IPS-18c (cell line): ENCODE results near the gene NOVA1.
"Not testable (repeated sequence)": the region's sequence is repeated elsewhere in the genome, so short reads cannot be mapped to it uniquely, and the experiment has no call there.

Experiments
- H3K4me3 ChIP-seq: 2 replicates; pipeline ENCODE4 v1.7.0; 2013; ENCODE audit warnings: low read depth, mild to moderate bottlenecking, low read length, moderate library complexity; ENCODE audit not compliant: insufficient read depth
- H3K9me3 ChIP-seq: one replicate; pipeline ENCODE4 v1.6.1; 2013; ENCODE audit warnings: mild to moderate bottlenecking, low read length, moderate library complexity; ENCODE audit not compliant: control insufficient read depth, insufficient read depth

The NOVA1 gene, protein sequence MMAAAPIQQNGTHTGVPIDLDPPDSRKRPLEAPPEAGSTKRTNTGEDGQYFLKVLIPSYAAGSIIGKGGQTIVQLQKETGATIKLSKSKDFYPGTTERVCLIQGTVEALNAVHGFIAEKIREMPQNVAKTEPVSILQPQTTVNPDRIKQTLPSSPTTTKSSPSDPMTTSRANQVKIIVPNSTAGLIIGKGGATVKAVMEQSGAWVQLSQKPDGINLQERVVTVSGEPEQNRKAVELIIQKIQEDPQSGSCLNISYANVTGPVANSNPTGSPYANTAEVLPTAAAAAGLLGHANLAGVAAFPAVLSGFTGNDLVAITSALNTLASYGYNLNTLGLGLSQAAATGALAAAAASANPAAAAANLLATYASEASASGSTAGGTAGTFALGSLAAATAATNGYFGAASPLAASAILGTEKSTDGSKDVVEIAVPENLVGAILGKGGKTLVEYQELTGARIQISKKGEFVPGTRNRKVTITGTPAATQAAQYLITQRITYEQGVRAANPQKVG

DNA sequence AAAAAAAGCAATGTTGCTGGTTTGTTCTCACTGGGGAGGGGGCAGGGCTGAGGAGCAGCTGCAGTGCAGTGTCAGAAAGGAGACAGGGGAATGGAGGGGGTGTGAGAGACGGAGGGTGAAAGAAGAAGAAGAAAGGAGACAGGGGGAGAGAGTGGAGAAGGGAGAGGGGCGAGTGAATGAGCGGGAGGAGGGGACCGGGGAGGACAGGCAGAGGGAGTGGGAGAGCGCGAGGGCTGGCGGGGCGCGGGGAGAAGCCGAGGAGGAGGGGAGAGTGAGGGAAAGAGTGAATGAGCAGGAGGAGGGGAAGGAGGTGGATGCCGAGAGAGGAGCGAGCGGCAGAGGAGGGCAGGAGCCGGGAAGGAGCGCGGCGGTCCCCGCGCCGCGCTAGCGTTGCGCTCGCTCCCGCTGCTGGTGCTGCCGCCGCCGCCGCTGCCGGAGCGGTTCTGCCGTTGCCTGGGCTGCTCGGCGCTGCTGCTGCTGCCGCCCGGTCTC is at the start of gene NOVA1:
NOVA1 (minus strand) TSS at position 445 of the 492 bp plus-strand sequence. CDS start 597 bp downstream, outside the sequence.
- Histone ChIP-seq H3K4me3 (peak within 1 kb of the TSS; percentile 74), H3K9me3 (peaks cover 2% of the 10 kb centered on the region)

GRCh38 chr14:26645057-26645456 is 47.2 kb upstream of the NOVA1 start:
- not testable (repeated sequence) for H3K9me3 ChIP-seq, H3K4me3 ChIP-seq

DNA sequence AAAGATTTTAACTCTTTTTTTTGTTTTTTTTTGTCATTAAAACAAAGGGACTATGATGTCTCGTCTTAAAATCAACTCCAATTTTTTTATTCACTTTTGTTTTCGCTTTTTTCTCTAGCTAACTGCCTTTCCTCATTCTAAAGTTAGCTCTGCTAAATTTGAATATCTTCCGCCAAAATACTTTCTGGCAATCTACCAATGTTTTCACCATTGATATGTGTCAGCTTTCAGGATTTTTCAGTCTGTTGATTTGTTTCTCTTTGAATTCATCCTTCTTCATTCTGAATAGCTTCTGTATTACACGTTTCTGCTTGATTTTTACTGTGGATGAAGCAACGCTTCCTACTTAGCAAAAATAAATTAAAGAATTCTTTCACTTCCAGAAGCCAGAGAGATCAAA is 38.7 kb upstream of the NOVA1 start:
- H3K4me3 ChIP-seq: no peak overlapping the region
- no peaks in the 10 kb centered on the region for H3K9me3 ChIP-seq

- not testable (repeated sequence) for H3K4me3 ChIP-seq, H3K9me3 ChIP-seq
Measured at GRCh38 chr14:26634946-26635345, 37.1 kb upstream of the NOVA1 start.

DNA sequence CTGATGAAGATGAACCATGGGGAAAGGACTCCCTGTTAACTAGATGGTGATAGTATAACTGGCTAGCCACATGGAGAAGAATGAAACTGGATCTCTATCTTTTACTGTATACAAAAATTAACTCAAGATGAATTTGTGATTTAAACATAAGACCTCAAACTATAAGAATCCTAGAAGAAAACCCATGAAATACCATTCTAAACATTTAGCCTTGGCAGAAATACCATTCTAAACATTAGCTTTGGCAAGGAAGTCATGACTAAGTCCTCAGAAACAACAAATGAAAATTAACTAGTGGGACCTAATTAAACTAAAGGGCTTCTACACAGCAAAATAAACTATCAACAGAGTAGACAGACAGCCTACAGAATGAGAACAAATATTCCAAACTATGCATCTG is 28.4 kb upstream of the NOVA1 start:
- Histone ChIP-seq H3K9me3 (no peaks in the 10 kb centered on the region), H3K4me3 (no peak overlapping the region)

DNA sequence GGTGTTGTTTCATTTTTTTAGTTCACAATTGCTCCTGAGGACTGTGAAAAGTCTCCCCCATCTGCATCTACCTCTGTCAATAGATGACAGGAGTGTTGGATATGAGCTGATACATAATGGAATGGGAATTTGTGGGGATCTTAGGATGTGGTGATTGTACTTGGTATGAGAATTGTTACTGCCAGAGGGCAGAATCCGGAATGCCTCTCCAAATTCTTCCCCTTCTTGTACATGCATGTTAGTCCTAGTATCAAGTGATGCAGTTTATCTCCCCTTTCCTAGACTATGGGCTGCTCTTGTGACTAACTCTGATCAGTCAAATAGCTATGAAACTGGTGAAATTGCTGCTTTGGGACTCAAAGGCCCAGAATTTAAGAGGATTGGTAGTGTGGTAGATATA is 24.8 kb upstream of the NOVA1 start:
- no peaks in the 10 kb centered on the region for H3K9me3 ChIP-seq
- no peak overlapping the region for H3K4me3 ChIP-seq

DNA sequence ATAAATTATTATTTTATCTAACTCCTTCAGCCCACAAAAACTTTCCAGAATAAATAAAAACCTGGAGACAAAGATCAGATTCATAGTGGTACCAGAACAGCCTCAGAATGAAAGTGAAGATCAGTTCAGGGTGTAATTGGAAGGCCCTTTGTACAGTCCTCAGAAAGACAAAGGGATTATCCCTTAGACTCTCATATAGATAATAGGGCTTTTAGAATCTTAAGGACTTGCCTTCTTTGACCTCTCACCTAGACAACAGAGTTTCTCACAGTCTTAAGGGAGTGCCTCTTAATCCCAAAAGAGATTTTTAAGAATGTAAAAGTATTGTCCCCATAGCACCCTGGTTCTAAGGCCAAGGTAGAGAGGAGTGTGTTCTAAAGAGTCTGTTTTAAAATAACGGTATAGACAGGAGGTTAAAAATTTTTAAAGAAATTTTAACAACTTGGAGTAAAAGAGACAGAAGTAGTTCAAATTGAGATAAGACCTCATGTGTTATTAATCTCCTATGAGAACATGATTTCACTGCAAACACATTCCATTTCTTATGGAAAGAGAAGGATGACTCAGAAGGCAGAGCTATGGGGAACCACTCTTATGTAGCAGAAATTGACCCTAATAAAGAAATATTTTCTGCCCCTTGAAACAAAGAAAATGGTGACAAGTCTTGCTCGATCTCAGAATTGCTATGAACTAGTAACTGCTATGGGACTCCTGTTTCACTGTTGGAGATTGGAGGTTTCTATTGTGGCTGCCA is 24.2 kb upstream of the NOVA1 start:
- no peaks in the 10 kb centered on the region for H3K9me3 ChIP-seq
- H3K4me3 ChIP-seq: no peak overlapping the region

DNA sequence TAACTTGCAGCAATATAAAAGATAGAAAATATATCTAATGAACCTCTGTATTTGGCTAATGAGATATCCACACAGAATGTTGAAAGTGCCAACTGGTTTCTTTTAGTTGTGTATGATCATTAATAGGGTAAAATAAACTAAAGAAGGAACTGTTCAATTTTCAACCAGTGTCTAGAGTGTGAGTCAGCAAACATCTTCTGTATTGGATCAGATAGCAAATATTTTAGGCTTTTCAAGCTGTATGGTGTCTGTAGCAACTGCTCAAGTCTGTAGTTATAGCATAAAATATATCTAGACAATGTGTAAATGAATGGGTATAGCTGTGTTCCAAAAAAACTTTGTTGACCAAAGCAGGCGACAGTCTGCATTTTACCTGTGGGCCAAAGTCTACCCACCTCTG is 23.5 kb upstream of the NOVA1 start:
- no peaks in the 10 kb centered on the region for H3K9me3 ChIP-seq
- H3K4me3 ChIP-seq: no peak overlapping the region

DNA sequence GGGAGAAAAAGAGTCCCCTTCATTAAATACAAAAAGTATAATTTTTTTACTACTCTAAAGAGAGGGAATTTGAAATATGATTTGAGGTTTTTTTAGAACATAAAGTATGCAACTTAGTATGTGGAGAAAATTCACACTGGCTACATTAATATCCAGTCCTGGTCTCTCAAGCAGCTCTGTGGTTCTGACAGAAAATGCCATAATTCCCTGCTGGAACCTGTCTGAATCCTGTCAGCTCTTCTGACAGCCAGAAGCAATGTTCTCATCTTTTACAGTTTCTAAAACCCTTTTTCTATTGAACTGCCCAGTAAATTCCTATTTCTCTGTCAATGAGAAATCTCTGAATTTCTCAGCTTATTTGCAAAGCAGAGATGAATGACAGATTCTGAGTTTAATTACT is 13.4 kb upstream of the NOVA1 start:
- no peak overlapping the region for H3K4me3 ChIP-seq
- H3K9me3 ChIP-seq: peaks cover 2% of the 10 kb centered on the region

DNA sequence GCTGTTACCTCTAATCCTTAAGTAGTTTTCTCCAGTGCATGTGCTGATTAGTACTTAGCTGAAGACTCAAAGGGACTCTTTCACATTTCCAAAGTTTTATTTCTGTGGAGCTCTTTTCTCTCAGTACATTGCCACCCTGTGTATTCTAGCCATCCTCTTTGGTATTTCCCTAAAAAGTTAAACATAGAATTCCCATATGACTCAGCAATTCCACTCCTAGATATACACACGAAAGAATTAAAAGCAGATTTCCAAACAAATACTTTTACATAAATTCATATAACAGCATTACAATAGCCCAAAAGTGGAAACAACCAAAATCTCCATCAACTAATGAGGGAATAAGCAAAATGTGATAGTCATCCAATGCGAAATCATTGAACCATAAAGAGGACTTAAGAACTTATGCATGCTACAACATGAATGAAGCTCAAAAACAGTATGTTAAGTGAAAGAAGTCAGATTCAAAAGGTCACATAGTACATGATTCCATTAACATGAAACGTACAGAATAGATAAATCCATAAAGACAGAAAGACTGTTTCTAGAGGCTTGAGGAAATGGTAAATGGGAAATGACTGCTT is 9.0 kb upstream of the NOVA1 start:
- no peak overlapping the region for H3K4me3 ChIP-seq
- no peaks in the 10 kb centered on the region for H3K9me3 ChIP-seq

DNA sequence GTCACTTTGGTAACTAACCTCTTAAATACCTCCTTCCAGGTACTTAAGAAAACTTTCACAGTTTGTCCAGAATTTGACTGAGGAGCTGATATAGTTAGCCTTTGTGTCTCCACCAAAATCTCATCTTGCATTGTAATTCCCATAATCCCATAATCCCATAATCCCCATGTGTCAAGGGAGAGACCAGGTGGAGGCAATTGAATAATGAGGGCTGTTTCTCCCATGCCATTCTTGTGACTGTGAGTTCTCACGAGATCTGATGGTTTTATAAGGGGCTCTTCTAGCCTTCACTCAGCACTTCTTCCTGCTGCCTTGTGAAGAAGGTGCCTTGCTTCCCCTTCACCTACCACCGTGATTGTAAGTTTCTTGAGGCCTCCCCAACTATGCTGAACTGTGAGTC is 7.8 kb upstream of the NOVA1 start:
- Histone ChIP-seq H3K9me3 (no peaks in the 10 kb centered on the region), H3K4me3 (no peak overlapping the region)

DNA sequence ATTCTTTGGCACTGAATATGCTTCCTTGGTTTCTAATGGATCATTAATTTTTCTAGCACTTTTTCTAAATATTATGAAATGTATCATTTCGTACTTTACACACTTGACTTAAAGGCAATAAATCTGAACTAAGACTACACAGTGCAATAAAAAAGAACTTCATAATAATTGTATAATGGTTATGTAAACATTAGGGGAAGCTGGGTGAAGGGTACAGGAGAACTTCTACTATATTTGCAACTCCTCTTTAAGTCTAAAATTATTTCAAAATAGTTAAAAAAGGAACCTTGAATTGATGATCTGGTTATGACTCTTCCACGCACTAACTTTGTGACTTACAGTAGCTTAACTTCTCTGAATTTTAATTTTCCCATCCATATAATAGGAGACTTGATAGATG is 5.1 kb upstream of the NOVA1 start:
- H3K4me3 ChIP-seq: no peak overlapping the region

GRCh38 chr14:26601856-26602255 is 4.0 kb upstream of the NOVA1 start:
- Histone ChIP-seq H3K4me3 (no peak overlapping the region), H3K9me3 (peaks cover under 1% of the 10 kb centered on the region)

More for the DNA sequence above, 5.1 kb upstream of the NOVA1 start:
- no peaks in the 10 kb centered on the region for H3K9me3 ChIP-seq

GRCh38 chr14:26599291-26599690 is 1.5 kb upstream of the NOVA1 start:
- Histone ChIP-seq H3K9me3 (peaks cover 2% of the 10 kb centered on the region), H3K4me3 (peak overlapping the region; percentile 74)

DNA sequence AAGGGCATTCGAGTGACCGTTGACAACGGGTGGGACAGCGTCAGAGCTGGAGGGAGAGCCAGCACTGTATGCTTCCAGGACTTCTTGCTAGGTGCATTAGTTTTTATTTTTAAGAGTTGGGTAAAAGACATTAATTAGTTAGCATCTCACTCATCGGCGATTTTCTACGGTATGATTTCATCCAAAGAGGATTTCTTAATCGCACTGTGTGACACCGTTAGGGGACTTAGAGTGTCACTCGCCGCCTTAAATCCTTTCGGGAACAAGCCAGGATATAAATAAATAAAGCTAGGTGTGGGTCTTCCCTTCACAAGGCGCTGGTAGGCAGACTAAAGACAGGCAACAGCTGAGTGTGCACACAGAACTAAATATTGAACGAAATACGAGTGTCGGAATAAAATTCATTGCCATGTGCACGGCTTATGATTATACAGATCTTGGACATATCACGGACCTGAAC is 869 bp upstream of the NOVA1 start:
- Histone ChIP-seq H3K4me3 (peak overlapping the region; percentile 74), H3K9me3 (peaks cover 2% of the 10 kb centered on the region)

GRCh38 chr14:26598081-26598671 is 343 bp upstream of the NOVA1 start:
- H3K4me3 ChIP-seq: peak overlapping the region; percentile 74
- peaks cover 2% of the 10 kb centered on the region for H3K9me3 ChIP-seq

- H3K4me3 ChIP-seq: peak overlapping the region; percentile 64
- peaks cover 2% of the 10 kb centered on the region for H3K9me3 ChIP-seq
Measured at GRCh38 chr14:26597071-26597588, 703 bp downstream of the NOVA1 start.
